K562 (cell line): Measurements from ENCODE around the gene RAD1. TPM values are rescaled to one million over a fixed set of nuclear protein-coding genes. Genes with fewer than 3 reads are reported as not detected.

Source experiments
- CHD2 ChIP-seq: IDR thresholded peaks from 2 replicates; pipeline ENCODE4 v1.6.1; 2011; ENCODE audit warnings: low read depth, low read length
- ETV1 ChIP-seq: fragments of 450-650 bp; conservative IDR thresholded peaks from 2 replicates; pipeline ENCODE4 v1.6.1; 2016; ENCODE audit warnings: missing genetic modification characterization, control low read depth, low read depth, missing compliant biosample characterization
- FOXA3 ChIP-seq, 2 experiments: fragments of 450-650 bp in 1 of 2; sonication (generic) in 1 of 2; formaldehyde crosslinking; IDR thresholded peaks in 1 of 2; conservative IDR thresholded peaks in 1 of 2; 2 replicates each; pipeline versions ENCODE4 v1.4.0 to v1.8.0; 2020 to 2022; ENCODE audit warnings: mild to moderate bottlenecking in 2 of 2, missing genetic modification reagents in 1 of 2
- HBP1 ChIP-seq: fragments of 450-650 bp; formaldehyde crosslinking; IDR thresholded peaks from 2 replicates; pipeline ENCODE4 v1.4.0; 2022; ENCODE audit warnings: missing genetic modification characterization
- HNRNPUL1 ChIP-seq: fragments of 200-400 bp; formaldehyde crosslinking; IDR thresholded peaks from 2 replicates; pipeline ENCODE4 v1.6.1; 2017; ENCODE audit warnings: low read length
- MGA ChIP-seq: fragments of 450-650 bp; IDR thresholded peaks from 2 replicates; pipeline ENCODE4 v1.6.1; 2016; ENCODE audit warnings: mild to moderate bottlenecking, moderate library complexity
- NCOA4 ChIP-seq: fragments of 450-650 bp; IDR thresholded peaks from 2 replicates; pipeline ENCODE4 v1.6.1; 2018; ENCODE audit warnings: mild to moderate bottlenecking; ENCODE audit not compliant: partially characterized antibody
- RFX1 ChIP-seq: fragments of 450-650 bp; IDR thresholded peaks from 2 replicates; pipeline ENCODE4 v1.6.1; 2016; ENCODE audit warnings: mild to moderate bottlenecking, moderate library complexity
- SETDB1 ChIP-seq: IDR thresholded peaks from one replicate; pipeline ENCODE4 v1.6.1; 2012; ENCODE audit warnings: low read length, control low read depth, inconsistent platforms
- polyA plus RNA-seq, 8 experiments: library from polyadenylated mRNA; depleted of rRNA in 4 of 8; stranded (reverse) in 5 of 8; unstranded in 3 of 8; fragments of >200 nt; fragmentation: Nextera tagmentation in 2 of 8; fragmentation: Illumina TruSeq in 1 of 8; extraction: Ambion mirVana in 2 of 8; extraction: Trizol in 1 of 8; gene quantifications; 2 replicates each; pipeline versions ENCODE4 v1.2.1 to v1.2.3, GENCODE V29; 2011 to 2014; ENCODE audit warnings: inconsistent platforms in 1 of 8, missing spikeins in 1 of 8
- total RNA-seq, 7 experiments: library from RNA; depleted of rRNA in 6 of 7; stranded (reverse); fragments of >200 nt in 6 of 7; fragmentation: Illumina TruSeq in 2 of 7; extraction: Trizol in 2 of 7; gene quantifications; 2 replicates each; pipeline versions ENCODE4 v1.2.1 to v1.2.3, GENCODE V29; 2011 to 2021; ENCODE audit warnings: low replicate concordance in 1 of 7

The RAD1 gene
- total and polyA plus RNA-seq, 9 of the 15 experiments (the other 6 are each of a cell fraction or from before 2014, with no cell fraction given), result 44.5 to 148 (median 60.8) TPM

GRCh38 chr5:34895641-34896419 lies 19.5 kb downstream of the RAD1 start (continued):
- TF ChIP-seq NCOA4 (no peak), HNRNPUL1 (no peak), ETV1 (no peak), HBP1 (CRISPR knock-in tag) (no peak), FOXA3 (CRISPR knock-in tag; conservative IDR thresholded peaks at IDR 0.05 in 1 of 2, IDR thresholded peaks at IDR 0.05 in 1 of 2) (no peak), MGA (no peak), RFX1 (no peak), CHD2 (no peak), SETDB1 (no peak)
- TF ChIP-seq, all 486 proteins: peak for 40
